Occipital lobe (tissue), 2 donors: ENCODE results near the gene ABCG4. TPM values are rescaled to one million over a fixed set of nuclear protein-coding genes. Genes with fewer than 3 reads are reported as not detected.
"Not testable (repeated sequence)": the region's sequence is repeated elsewhere in the genome, so short reads cannot be mapped to it uniquely, and the experiment has no call there.

ENCODE experiments used
- DNase-seq: peaks from one replicate; lab custom pipeline; 2025; lab: John Stamatoyannopoulos, UW
- total RNA-seq: library from RNA; depleted of rRNA; stranded (reverse); fragments of >200 nt; gene quantifications from one replicate; pipeline ENCODE4 v1.2.3, GENCODE V29; 2014

Gene ABCG4
- total RNA-seq, 1 donor from 2014 or later = 2.5 TPM

- DNase-seq = no peak
Observed at GRCh38 chr11:119180729-119181676, 32.2 kb downstream of the ABCG4 start.

DNA sequence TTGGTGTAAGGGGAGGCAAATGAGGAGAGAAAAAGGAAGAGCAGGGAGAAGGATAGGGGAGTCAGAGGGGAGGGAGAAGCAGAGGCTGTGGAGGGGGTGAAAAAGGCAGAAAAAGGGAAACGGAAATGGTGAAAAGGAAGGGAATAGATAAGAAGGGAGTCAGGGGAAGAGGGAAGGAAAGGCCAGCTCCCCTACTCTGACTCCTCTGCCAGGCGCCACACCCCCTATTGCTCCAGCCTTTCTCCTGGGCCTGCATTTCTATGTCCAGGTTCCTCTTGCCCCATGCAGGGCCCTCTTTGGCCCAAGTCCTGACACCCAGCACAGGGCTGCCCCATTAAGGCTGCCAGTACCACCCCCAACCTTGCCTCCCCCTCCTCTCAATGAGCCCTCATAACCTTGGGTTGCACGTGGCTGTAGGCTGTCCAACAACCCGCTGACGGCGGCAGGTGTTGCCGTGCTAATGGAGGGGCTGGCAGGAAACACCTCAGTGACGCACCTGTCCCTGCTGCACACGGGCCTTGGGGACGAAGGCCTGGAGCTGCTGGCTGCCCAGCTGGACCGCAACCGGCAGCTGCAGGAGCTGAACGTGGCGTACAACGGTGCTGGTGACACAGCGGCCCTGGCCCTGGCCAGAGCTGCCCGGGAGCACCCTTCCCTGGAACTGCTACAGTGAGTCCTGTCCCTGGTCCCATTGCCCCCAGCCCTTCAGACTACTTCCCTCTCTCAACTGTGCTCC lies 33.0 kb downstream of the ABCG4 start:
- DNase-seq = no peak

DNA sequence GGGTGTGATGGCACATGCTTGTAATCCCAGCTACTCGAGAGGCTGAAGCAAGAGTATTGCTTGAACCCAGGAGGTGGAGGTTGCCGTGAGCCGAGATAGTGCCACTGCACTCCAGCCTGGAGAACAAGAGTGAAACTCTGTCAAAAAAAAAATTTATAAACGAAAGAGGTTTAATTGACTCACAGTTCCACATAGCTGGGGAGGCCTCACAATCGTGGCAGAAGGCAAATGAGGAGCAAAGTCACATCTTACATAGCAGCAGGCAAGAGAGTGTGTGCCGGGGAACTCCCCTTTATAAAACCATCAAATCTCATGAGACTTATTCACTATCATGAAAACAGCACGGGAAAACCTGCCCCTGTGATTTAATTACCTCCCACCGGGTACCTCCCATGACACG lies 35.5 kb downstream of the ABCG4 start:
- not testable (repeated sequence) for DNase-seq

DNA sequence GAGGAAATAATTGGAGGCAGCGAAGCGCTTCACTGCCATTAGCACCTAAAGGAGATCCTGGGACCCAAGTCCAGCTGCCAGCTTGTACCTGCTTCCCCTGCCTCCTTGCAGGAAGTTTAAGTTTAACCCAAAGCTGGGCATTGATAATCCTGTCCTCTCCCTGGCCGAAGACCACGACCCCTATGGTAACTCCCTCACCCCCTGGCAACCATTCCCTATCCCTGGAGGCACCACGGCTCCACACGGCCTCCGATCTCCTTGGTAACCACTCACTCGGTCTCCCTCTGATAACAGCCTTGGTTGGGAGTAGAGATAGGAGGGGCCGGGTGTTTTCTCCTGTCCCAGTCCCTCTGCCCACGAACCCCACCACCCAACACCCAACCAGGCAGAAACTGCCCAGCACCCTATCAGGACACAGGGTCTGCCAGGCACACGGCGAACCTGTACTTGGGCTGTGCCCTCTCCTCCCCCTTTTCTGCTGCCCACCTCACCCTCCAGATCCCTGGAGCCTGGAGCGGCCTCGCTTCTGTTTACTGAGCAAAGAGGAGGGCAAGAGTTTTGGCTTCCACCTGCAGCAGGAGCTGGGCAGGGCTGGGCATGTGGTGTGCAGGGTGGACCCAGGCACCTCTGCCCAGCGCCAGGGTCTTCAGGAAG lies 37.3 kb downstream of the ABCG4 start:
- DNase-seq = no peak

DNA sequence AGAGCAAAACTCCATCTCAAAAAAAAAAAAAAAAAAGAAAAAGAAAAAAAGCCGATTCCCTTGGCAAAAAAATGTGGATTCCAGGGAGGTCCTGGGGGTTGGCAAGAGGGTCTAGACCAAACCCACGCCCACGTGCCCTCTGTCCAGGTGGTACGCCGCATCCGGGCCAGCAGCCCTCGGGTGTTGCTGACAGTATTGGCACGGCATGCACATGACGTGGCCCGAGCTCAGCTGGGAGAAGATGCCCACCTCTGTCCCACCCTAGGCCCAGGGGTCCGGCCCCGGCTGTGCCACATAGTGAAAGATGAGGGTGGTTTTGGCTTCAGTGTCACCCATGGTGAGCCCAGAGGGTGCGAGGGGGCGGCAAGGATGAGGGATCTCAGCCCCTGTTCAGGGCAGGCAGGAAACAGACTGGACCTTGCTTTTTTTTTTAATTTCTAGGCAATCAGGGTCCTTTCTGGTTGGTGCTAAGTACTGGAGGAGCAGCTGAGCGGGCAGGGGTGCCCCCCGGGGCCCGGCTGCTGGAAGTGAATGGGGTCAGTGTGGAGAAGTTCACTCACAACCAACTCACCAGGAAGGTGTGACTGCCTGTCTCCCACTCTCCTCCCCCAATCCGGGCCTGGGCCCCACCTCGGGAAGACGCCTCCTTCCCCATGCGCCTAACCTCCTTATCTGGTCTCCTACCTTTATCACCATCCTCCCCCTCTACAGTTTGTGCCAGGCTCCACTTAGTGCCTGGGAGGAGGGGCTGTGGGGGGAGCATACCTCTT lies 38.5 kb downstream of the ABCG4 start:
- no peak for DNase-seq

GRCh38 chr11:119188067-119188466 lies 39.2 kb downstream of the ABCG4 start:
- DNase-seq = no peak

GRCh38 chr11:119188887-119189286 lies 40.0 kb downstream of the ABCG4 start:
- no peak for DNase-seq

- DNase-seq = no peak
Observed at GRCh38 chr11:119189393-119189792, 40.5 kb downstream of the ABCG4 start.

GRCh38 chr11:119190531-119190930 lies 41.7 kb downstream of the ABCG4 start:
- no peak for DNase-seq

- not testable (repeated sequence) for DNase-seq
Observed at GRCh38 chr11:119191265-119191664, 42.4 kb downstream of the ABCG4 start.

DNA sequence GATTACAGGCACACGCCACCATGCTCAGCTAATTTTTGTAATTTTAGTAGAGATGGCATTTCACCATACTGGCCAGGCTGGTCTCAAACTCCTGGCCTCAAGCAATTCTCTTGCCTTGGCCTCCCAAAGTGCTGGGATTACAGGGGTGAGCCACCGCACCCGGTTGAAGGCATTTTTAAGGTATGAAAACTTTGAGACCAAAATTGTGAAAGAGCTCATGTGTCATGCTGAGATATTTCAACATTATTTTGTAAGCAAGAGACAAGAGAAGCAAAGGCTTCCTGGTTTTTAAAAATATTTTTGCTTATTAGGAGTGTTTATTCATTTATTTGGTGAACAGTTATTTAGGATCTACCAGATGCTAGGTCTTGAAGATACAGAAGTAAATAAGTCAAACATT lies 43.3 kb downstream of the ABCG4 start:
- no peak for DNase-seq

DNA sequence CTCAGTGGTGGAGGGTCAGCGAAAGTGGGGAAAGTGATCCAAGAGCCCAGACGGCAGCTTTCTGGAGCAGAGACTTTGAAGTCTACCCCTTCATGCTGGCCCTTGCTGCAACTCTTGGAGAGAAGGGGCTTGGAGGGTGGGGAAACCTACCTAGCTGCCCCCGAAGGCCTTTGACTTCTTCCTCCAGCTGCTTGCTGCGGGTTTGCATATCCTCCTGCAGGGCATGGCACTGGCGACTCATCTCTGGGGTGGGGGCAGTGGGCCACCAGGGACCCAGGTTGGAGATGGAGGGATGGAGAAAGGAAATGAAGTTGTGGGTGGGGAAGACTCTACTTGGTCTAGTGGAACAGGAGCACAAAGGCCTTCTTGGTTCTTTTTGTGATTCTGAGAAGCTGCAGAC lies 44.1 kb downstream of the ABCG4 start:
- DNase-seq = no peak

DNA sequence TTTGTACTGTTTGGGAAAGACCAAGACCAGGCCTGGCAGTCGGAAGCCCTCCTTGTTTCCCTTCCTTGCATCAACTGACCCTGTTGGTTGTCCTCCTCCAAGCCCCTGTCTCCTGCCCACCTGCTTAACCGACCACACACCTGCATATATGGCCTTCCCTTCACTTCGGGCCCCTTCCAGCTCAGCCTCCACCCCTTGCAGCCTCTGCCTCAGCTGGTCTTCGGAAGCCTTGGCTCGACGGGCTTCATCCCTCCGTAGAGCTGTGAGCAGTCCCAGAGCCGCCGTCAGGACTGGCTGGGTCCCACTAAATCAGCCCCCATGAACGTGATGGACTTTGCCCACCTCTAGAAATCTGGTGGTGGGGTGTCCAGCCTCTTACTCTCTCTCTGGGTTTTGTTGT lies 44.8 kb downstream of the ABCG4 start:
- no peak for DNase-seq

GRCh38 chr11:119194811-119195440 lies 46.1 kb downstream of the ABCG4 start:
- no peak for DNase-seq

- DNase-seq = no peak
Observed at GRCh38 chr11:119195680-119196079, 46.8 kb downstream of the ABCG4 start.

- no peak for DNase-seq
Observed at GRCh38 chr11:119196833-119197483, 48.1 kb downstream of the ABCG4 start.

DNA sequence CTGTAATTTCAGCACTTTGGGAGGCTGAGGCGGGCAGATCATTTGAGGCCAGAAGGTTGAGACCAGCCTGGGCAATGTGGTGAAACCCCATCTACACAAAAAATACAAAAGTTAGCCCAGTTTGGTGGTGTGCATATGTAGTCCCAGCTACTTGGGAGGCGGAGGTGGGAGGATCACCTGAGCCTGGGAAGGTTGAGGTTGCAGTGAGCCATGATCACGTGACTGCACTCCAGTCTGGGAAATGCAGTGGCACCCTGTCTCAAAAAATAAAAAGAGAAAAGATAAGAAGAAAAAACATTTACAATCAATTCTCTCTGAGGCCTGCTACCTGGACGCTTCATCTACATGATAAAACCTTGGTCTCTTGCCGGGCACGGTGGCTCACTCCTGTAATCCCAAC lies 50.1 kb downstream of the ABCG4 start:
- no peak for DNase-seq

DNA sequence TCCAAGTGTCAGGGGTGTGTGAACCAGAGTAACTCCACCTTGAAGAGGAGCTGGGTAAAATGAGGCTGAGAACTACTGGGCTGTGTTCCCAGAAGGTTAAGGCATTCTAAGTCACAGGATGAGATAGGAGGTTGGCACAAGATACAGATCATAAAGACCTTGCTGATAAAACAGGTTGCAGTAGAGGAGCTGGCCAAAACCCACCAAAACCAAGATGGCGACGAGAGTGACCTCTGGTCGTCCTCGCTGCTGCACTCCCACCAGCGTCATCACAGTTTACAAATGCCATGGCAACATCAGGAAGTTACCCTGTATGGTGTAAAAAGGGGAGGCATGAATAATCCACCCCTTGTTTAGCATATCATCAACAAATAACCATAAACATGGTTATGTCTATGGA lies 52.4 kb downstream of the ABCG4 start:
- DNase-seq = not testable (repeated sequence)

- DNase-seq = no peak
Observed at GRCh38 chr11:119202554-119202953, 53.7 kb downstream of the ABCG4 start.

- no peak for DNase-seq
Observed at GRCh38 chr11:119204066-119204465, 55.2 kb downstream of the ABCG4 start.
